ENCODE measurements around the gene DCXR.

The DCXR gene

DNA sequence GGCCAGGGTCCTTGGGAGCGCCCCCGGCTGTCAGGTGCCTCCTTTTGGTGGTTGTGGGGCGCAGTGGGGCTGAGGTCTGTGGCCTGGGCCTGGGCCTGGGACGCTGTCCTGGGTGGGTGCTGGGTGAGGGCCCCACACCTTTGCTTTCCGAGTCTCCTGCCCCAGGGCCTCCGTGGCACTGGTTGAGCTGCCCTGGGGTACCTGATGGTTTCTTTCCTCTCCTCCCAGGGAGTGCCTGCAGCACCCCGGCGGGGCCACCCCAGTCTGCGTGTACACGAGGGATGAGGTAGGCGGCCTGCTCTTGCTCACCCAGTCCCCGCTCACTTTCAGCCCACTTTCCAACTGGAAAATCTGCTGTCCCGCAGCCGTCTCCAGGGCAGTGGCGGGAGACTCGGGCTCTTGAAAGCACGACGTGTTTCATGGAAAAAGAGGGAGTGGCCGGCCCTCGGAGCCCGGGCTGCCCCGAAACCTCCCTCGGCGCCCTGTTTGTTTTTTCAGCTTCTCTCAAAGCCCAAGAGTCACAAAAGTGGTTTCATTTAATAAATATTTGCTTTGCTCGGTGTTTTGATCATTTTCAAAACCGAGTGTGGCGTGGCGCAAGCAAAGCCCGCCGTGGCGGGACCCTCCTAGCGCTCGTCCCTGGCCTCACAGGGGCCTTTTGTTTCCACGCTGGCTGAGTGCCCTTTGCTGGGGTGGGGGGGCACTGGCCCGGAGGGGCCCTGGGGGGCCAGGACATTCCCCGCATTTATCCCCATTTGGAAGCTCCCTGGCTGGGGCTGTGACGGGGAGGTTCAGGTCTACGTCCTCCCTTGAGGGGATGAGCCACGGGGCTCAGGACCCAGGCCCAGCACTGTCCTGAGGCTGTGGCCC, 42.7 kb downstream of the DCXR start:
- no peak for DNase-seq

- no peak for DNase-seq
Observed at GRCh38 chr17:81993729-81994592, 43.5 kb downstream of the DCXR start.

DNA sequence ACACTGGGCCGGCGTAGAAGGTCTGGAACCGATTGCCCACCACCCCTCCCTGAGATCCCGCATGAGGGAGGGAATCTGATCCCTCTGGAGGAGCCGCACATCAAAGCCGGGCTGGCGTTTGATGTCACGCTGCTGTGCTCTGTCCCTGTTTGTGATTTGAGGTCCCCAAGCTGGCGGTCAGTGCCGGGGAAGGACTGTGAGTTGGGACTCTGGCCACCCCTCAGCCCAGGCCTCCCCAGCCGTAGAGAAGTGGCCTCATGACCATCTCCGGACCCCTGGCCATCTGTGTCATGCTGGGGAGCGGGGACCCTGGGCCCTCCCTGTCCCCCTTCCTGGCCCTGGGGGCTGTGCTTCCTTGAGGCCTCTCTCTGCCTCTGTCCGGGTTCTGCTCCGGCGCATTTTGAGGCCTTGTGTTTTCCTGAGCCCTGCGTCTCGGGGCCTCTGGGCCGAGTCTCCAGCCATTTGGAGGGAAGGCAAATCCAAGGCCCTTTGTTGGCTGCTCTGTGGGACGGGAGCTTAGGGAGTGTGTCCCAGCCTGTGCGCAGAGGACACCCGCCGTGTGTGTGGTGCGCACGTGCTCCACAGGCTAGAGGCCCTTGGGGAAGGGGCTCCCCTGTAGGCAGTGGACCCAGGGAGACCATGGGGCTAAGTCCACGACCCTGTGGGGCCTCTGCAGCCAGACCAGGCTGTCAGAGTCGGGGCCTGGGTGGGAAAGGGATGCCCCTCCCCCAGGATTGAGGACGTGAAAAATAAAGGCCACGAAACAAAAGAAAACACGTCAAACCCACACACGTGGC, 45.0 kb downstream of the DCXR start:
- no peak for DNase-seq

DNA sequence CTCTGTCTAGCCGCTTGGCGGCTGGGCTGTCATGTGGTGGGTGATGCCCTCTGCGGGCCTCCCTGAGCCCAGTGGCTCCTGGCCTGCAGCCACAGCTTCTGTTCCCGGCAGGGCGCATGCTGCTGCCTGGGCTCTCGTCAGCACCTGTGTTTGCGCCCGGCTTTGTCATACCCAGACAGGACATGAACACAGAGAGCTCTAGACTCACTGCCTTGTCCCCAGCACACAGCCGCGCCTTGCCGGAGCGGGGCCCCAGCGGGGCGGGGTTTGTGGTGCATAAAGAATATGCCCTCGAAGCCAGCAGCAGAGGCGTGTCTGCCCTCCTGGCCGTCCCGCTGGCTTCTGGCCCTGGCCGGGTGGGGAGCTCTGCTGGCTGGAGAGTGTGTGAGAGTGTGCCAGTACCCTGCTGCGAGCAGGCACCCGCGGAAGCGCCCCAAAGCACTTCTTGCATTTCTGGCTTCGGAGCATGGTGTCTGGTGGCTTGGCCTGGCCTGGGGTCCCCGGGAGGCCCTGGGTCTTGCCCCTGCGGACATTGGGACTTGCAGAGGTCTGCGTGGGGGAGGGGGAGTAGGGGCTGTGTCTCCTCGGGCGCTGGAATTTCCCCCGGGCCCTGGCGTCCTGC, 45.7 kb downstream of the DCXR start:
- DNase-seq = peak in 1 of 2 experiments; percentile 84

DNA sequence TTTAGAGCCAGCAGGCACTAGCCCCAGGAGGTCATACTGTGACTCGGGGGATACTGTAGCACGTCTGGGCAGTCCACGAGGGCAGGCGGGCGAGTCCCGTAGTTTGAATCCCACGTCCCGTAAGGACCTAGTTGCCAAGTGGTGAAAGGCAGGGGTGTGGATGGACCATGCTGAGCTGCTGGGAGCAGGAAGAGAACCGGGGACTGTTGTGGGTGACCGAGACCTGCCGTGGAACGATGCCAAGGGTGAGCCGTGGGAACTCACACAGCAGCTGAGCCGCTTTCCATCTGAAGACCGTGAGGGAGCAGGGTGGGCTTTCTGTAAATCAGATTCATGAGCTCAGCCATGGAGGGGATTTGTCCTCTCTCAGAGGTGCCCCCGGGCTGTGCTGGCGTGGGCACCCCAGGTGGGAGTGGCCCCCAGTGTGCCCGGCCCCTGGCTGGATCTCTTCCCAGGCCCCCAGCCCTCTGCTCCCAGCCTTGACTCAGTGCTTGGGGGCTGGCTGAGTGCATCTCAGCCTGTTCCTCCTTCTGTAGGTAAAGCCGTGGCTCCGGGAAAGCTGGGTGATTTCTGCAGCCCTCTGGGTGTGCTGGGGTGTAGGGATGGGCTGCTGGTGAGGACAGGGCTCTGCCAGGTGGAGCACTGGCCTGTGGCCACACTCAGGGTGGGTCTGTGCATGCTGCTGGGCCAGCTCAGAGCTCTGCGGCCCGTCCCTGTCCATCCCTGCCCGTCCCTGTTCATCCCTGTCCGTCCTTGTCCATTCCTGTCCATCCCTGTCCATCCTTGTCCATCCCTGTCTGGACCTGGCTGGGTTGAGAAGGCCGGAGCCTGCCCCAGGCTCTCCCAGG, 46.4 kb downstream of the DCXR start:
- no peak for DNase-seq

DNA sequence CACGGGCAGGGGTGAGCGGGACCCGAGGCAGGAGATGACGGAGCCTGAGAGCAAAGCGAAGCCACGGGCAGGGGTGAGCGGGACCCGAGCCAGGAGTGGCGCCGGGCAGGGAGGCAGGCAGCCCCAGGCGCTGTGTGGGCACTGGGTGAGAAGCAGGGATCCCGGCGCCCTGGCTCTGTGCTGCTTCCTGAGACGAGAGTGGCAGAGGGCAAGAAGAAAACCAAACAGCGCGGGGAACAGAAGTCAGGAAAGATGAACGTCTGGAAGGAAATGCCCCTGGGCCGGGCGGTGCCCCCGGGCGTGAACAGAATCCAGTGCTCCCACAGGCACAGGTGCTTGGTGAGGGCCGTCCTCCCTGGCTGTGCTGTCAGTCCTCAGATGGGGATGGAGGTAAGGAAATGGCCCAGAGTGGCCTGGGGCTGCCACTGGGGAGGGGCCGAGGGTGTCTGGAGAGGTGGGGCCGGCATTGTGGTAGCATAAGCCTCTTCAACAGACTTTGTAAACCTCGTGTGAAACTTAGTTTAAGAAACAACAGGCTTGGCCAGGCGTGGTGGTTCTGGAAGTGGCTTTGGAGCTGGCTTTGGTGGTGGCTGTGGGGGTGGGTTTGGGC, 50.2 kb downstream of the DCXR start:
- no peak for DNase-seq

GRCh38 chr17:81986606-81987005, 50.9 kb downstream of the DCXR start:
- no peak for DNase-seq
